DND-41 (cell line): ENCODE data around the gene FAM83C.
"Not testable (repeated sequence)": the region's sequence is repeated elsewhere in the genome, so short reads cannot be mapped to it uniquely, and the experiment has no call there.

Source experiments
- ATAC-seq: fragments of 200-7000 bp; cut with Tn5 transposase; 3 replicates; pipeline ENCODE4 v1.9.1; 2021; ENCODE audit warnings: low read depth; ENCODE audit not compliant: insufficient read depth
- DNase-seq: peaks from one replicate; pipeline ENCODE4 v3.0.0-alpha.2; 2020
- H2AFZ ChIP-seq: 2 replicates; pipeline ENCODE4 v1.6.0; 2012; ENCODE audit warnings: low read depth, low read length
- H3K27ac ChIP-seq: 2 replicates; pipeline ENCODE4 v1.5.1; 2012; ENCODE audit warnings: low read length, inconsistent platforms
- H3K27me3 ChIP-seq: fragments of 200-600 bp; sonication (generic); 2 replicates; pipeline ENCODE4 v1.6.0; 2012; ENCODE audit warnings: low read length, mild to moderate bottlenecking, inconsistent platforms; ENCODE audit not compliant: insufficient read depth, poor library complexity
- H3K36me3 ChIP-seq: 2 replicates; pipeline ENCODE4 v1.5.1; 2012; ENCODE audit warnings: low read length, inconsistent platforms; ENCODE audit not compliant: insufficient read depth
- H3K4me1 ChIP-seq: 2 replicates; pipeline ENCODE4 v1.5.1; 2012; ENCODE audit warnings: mild to moderate bottlenecking, low read length; ENCODE audit not compliant: insufficient read depth
- H3K4me2 ChIP-seq: 2 replicates; pipeline ENCODE4 v1.6.0; 2012; ENCODE audit warnings: mild to moderate bottlenecking, moderate library complexity, low read length, inconsistent platforms; ENCODE audit not compliant: insufficient read depth
- H3K4me3 ChIP-seq, 2 experiments: fragments of 200-600 bp in 1 of 2; shearing (Covaris generic) in 1 of 2; 2 replicates each; pipeline ENCODE4 v1.5.1; 2012 to 2016; ENCODE audit warnings: inconsistent platforms in 2 of 2, low read length in 2 of 2, mild to moderate bottlenecking in 2 of 2, low read depth in 1 of 2, moderate library complexity in 1 of 2
- H3K79me2 ChIP-seq: 2 replicates; pipeline ENCODE4 v1.6.0; 2012; ENCODE audit warnings: low read length, inconsistent platforms; ENCODE audit not compliant: insufficient read depth
- H3K9ac ChIP-seq: 2 replicates; pipeline ENCODE4 v1.6.0; 2012; ENCODE audit warnings: low read depth, mild to moderate bottlenecking, inconsistent platforms, low read length, moderate library complexity
- H3K9me3 ChIP-seq: 2 replicates; pipeline ENCODE4 v1.5.1; 2012; ENCODE audit warnings: low read length, moderate library complexity, mild to moderate bottlenecking, inconsistent platforms; ENCODE audit not compliant: insufficient read depth, severe bottlenecking
- H4K20me1 ChIP-seq: 2 replicates; pipeline ENCODE4 v1.6.0; 2012; ENCODE audit warnings: low read length; ENCODE audit not compliant: insufficient read depth
- EZH2 ChIP-seq: IDR thresholded peaks from 3 replicates; pipeline ENCODE4 v1.6.1; 2012; ENCODE audit warnings: borderline replicate concordance, low read depth, mild to moderate bottlenecking, moderate library complexity, low read length, inconsistent platforms; ENCODE audit not compliant: severe bottlenecking
- TF ChIP-seq, protein P1 (sequence below): IDR thresholded peaks from 2 replicates; pipeline ENCODE4 v1.5.1; 2012; ENCODE audit warnings: borderline replicate concordance, low read length, moderate library complexity, mild to moderate bottlenecking; ENCODE audit not compliant: poor library complexity, severe bottlenecking; ENCODE audit errors: extremely low read depth

The FAM83C gene

DNA sequence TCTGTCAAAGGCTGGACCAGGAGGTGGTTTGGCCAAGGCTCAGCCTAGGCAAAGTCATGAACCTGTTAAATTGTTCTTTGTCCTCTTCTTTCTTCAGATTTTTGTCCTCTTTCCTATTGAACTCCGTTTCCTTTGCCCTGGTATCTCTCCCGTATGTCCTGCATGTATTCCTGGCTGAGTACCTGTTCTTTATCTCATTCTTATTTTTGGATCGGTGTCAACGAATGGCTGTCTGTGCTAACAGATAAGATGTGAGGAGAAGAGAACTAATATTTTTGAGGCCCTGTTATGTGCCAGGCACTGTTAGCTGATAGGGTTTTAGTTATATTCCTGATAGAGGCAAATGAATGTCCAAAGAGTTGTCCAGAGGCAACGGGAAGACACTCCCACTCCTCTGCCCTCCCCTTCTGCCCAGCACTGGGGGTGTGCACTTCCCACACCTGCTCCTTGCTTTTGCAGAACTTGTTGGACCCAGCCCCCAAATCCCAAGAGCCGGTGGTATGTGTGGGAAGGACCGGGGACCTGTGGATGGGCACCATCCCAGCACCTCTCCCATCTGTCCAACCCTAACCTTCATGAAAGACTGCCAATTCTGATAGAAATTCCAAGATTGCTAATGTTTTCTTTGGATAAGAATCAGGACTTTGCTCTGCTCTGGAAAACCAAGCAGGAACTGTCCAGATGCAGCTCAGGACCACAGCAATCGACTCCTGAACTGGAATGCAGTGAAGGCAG, 34.9 kb downstream of the FAM83C start:
- Histone ChIP-seq H2AFZ (no peak overlapping the region), H3K9me3 (no peaks in the 10 kb centered on the region), H3K79me2 (no peaks in the 10 kb centered on the region), H3K9ac (no peak overlapping the region), H3K4me3 (no peak overlapping the region), H3K27me3 (no peaks in the 10 kb centered on the region), H3K4me1 (0 out of 2 replicates have a peak, but pooled peaks cover 3% of the 10 kb centered on the region), H3K27ac (no peak overlapping the region), H4K20me1 (no peaks in the 10 kb centered on the region), H3K4me2 (no peak overlapping the region), H3K36me3 (no peaks in the 10 kb centered on the region)
- ATAC-seq (no peak), DNase-seq (no peak)
- no peak for TF ChIP-seq EZH2
- TF ChIP-seq, protein P1, sequence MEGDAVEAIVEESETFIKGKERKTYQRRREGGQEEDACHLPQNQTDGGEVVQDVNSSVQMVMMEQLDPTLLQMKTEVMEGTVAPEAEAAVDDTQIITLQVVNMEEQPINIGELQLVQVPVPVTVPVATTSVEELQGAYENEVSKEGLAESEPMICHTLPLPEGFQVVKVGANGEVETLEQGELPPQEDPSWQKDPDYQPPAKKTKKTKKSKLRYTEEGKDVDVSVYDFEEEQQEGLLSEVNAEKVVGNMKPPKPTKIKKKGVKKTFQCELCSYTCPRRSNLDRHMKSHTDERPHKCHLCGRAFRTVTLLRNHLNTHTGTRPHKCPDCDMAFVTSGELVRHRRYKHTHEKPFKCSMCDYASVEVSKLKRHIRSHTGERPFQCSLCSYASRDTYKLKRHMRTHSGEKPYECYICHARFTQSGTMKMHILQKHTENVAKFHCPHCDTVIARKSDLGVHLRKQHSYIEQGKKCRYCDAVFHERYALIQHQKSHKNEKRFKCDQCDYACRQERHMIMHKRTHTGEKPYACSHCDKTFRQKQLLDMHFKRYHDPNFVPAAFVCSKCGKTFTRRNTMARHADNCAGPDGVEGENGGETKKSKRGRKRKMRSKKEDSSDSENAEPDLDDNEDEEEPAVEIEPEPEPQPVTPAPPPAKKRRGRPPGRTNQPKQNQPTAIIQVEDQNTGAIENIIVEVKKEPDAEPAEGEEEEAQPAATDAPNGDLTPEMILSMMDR: no peak

DNA sequence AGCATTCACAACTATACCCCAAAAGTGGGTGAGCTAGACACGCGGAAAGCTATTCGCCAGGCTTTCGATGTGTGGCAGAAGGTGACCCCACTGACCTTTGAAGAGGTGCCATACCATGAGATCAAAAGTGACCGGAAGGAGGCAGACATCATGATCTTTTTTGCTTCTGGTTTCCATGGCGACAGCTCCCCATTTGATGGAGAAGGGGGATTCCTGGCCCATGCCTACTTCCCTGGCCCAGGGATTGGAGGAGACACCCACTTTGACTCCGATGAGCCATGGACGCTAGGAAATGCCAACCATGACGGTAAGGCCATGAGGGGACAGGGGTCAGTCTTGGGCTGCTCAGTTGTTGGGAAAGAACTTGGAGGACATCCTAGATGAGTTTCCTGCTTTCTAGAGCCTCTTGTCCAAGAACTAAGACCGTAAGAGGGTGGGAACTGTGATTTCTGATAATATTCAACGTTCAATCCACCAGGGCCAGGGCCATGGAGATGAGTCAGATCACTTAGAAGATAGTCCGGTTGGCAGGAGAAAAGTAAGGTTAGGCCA, 37.7 kb downstream of the FAM83C start:
- H3K9me3 ChIP-seq: no peaks in the 10 kb centered on the region
- H3K4me2 ChIP-seq: no peak overlapping the region
- DNase-seq: no peak
- TF ChIP-seq, protein P1: no peak
- no peak for TF ChIP-seq EZH2
- H4K20me1 ChIP-seq: no peaks in the 10 kb centered on the region
- H3K4me3 ChIP-seq: no peak overlapping the region
- no peaks in the 10 kb centered on the region for H3K36me3 ChIP-seq
- no peak overlapping the region for H3K9ac ChIP-seq
- no peaks in the 10 kb centered on the region for H3K27me3 ChIP-seq
- ATAC-seq: no peak
- no peaks in the 10 kb centered on the region for H3K79me2 ChIP-seq
- H2AFZ ChIP-seq: no peak overlapping the region
- no peak overlapping the region for H3K27ac ChIP-seq
- H3K4me1 ChIP-seq: peaks cover 9% of the 10 kb centered on the region; the same call in 1 of the 2 replicates

DNA sequence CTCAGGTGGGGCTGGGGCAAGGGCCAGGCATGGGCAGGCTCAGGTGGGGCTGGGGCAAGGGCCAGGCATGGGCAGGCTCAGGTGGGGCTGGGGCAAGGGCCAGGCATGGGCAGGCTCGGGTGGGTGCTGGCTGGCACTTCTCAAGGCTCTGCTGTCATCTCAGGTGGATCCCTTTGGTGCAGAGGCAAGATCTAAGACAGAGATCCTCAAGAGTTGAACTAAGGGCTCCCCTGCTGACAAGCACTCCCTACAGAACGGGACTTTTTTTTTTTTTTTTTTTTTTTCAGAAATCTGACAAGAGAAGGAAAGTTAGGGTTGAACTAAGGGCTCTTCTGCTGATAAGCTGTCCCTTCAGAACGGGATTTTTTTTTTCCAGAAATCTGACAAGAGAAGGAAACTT, 39.2 kb downstream of the FAM83C start:
- ATAC-seq: no peak
- Histone ChIP-seq H3K79me2 (no peaks in the 10 kb centered on the region), H3K4me2 (no peak overlapping the region)

DNA sequence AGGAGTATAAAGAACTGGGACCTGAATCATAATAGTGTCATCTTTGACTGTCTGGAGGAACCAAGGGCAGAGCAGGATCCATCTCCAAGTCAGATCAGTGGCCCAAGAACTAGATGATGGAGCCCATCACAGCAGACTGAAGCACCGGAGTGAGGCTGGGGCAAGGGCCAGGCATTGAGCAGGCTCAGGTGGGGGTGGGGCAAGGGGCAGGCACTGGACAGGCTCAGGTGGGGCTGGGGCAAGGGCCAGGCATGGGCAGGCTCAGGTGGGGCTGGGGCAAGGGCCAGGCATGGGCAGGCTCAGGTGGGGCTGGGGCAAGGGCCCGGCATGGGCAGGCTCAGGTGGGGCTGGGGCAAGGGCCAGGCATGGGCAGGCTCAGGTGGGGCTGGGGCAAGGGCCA, 39.6 kb downstream of the FAM83C start:
- not testable (repeated sequence) for H3K27ac ChIP-seq, H3K9ac ChIP-seq, DNase-seq, H3K4me2 ChIP-seq, ATAC-seq, H3K36me3 ChIP-seq, H3K9me3 ChIP-seq, H3K4me1 ChIP-seq, H3K4me3 ChIP-seq, H3K79me2 ChIP-seq, H2AFZ ChIP-seq, H3K27me3 ChIP-seq, H4K20me1 ChIP-seq

More for the DNA sequence above, 39.2 kb downstream of the FAM83C start:
- Histone ChIP-seq H2AFZ (no peak overlapping the region), H3K36me3 (no peaks in the 10 kb centered on the region), H3K9me3 (no peaks in the 10 kb centered on the region), H3K27ac (no peak overlapping the region), H3K4me3 (no peak overlapping the region), H3K27me3 (no peaks in the 10 kb centered on the region), H3K4me1 (peaks cover 9% of the 10 kb centered on the region; the same call in 1 of the 2 replicates), H3K9ac (no peak overlapping the region), H4K20me1 (no peaks in the 10 kb centered on the region)
- TF ChIP-seq, protein P1: no peak
- no peak for TF ChIP-seq EZH2
- no peak for DNase-seq
